Heart left ventricle (tissue), 13 donors: ENCODE results near the gene OR5AU1.
"Not testable (repeated sequence)": the region's sequence is repeated elsewhere in the genome, so short reads cannot be mapped to it uniquely, and the experiment has no call there.

Experiments
- POLR2A ChIP-seq, 2 donors: fragments of 450-650 bp; IDR thresholded peaks; one replicate each; pipeline ENCODE4 v1.6.1; 2017; ENCODE audit warnings: antibody characterized with exemption in 2 of 2, mild to moderate bottlenecking in 2 of 2, moderate library complexity in 2 of 2
- TF ChIP-seq, protein P1 (sequence below), 12 donors: fragments of 200-600 bp; sonication (generic) in 4 of 12; IDR thresholded peaks; one replicate each; pipeline versions ENCODE4 v1.5.0 to v1.8.0; 2018 to 2022; ENCODE audit warnings: antibody characterized with exemption in 12 of 12, mild to moderate bottlenecking in 5 of 12
- donor health status: ischemic (EF 13 %, LVEDD 7.1; RV severe dilation, severe dysfunction).
- donor health status: DM: no; HTN: yes; CAD: no.
- donor health status: DM: no; HTN: no; CAD: no.
- donor health status: ischemic (EF 25% LVEDD 6.9; RV normal size, moderate dysfunction).
- donor health status: ischemic (EF 25% LVEDD 5.7; RV mildly dilated, moderate dysfunction).
- donor health status: ischemic (EF 35%, LVEDD 5.7; RV mildly dilated, moderate dysfunction).
- donor health status: nonischemic (EF 11% LVEDD 7.7; RV severe dilation, severe dysfunction).
- donor health status: DM: yes; HTN: yes; CAD: no.
- donor health status: PGD.
- donor health status: ischemic (EF 29% LVEDD 5.4; RV normal size, mild dysfunction).
- donor health status: nonischemic (EF 23%, LVEDD 6.1; RV moderate dilation, normal function).

- TF ChIP-seq, protein P1, sequence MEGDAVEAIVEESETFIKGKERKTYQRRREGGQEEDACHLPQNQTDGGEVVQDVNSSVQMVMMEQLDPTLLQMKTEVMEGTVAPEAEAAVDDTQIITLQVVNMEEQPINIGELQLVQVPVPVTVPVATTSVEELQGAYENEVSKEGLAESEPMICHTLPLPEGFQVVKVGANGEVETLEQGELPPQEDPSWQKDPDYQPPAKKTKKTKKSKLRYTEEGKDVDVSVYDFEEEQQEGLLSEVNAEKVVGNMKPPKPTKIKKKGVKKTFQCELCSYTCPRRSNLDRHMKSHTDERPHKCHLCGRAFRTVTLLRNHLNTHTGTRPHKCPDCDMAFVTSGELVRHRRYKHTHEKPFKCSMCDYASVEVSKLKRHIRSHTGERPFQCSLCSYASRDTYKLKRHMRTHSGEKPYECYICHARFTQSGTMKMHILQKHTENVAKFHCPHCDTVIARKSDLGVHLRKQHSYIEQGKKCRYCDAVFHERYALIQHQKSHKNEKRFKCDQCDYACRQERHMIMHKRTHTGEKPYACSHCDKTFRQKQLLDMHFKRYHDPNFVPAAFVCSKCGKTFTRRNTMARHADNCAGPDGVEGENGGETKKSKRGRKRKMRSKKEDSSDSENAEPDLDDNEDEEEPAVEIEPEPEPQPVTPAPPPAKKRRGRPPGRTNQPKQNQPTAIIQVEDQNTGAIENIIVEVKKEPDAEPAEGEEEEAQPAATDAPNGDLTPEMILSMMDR (IDR thresholded peaks at IDR 0.05): not testable (repeated sequence)
- not testable (repeated sequence) for TF ChIP-seq POLR2A (IDR thresholded peaks at IDR 0.05)
Observed at GRCh38 chr14:21165670-21166069, 9.8 kb upstream of the OR5AU1 start.
